ENCODE data around the gene EFCAB7. TPM values are rescaled to one million over a fixed set of nuclear protein-coding genes. Genes with fewer than 3 reads are reported as not detected.

EFCAB7 gene
- total RNA-seq, 1 donor from 2014 or later, result 3.7 TPM

DNA sequence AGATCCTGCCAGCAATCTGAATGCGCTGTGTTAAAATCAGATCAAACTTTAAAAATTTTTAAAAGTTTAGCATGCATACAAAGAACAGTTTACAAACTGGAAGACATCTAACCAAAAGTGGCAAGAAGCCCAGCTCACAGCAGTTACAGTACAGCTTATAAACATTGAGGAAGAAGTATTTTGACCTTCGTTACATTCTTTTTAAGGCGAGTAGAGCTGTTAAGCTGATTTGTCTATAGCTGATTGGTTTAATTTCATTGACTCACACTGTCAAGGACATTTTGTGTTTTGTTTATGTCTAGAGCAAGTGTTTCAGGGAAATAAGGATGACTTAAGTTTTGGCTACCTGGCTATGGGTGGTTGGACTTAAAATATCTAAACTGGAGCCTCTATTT is 66.8 kb downstream of the EFCAB7 start:
- Histone ChIP-seq H3K9me3 (ENCODE audit: insufficient read depth, low read depth, low read length) (no peaks in the 10 kb centered on the region), H3K36me3 (ENCODE audit: insufficient read depth, low read length) (no peaks in the 10 kb centered on the region), H3K4me2 (ENCODE audit: low read length) (no peak overlapping the region), H3K27me3 (ENCODE audit: insufficient read depth, low read length) (no peaks in the 10 kb centered on the region), H3K27ac (ENCODE audit: low read depth, low read length) (no peak overlapping the region), H3K9ac (ENCODE audit: low read length) (no peak overlapping the region), H2AFZ (ENCODE audit: low read depth, low read length) (no peak overlapping the region), H3K4me1 (ENCODE audit: insufficient read depth, low read length) (peaks cover 4% of the 10 kb centered on the region), H4K20me1 (ENCODE audit: insufficient read depth, low read length) (no peaks in the 10 kb centered on the region), H3K4me3 (ENCODE audit: insufficient read depth, low read depth, low read length) (no peak overlapping the region), H3K79me2 (ENCODE audit: insufficient read depth, low read length) (no peaks in the 10 kb centered on the region)
- H3K36me3 Mint-ChIP-seq (ENCODE audit: low read depth, unreplicated experiment), result no peaks in the 10 kb centered on the region
- FAIRE-seq, result no peak
- H3K9me3 Mint-ChIP-seq (ENCODE audit: unreplicated experiment), result no peaks in the 10 kb centered on the region
- H3K4me3 Mint-ChIP-seq (ENCODE audit: unreplicated experiment), result no peak overlapping the region
- DNase-seq (ENCODE audit: low read depth), result peak; percentile 53
- H3K4me1 Mint-ChIP-seq (ENCODE audit: low read depth, unreplicated experiment), result no peaks in the 10 kb centered on the region
- TF ChIP-seq, protein P1, sequence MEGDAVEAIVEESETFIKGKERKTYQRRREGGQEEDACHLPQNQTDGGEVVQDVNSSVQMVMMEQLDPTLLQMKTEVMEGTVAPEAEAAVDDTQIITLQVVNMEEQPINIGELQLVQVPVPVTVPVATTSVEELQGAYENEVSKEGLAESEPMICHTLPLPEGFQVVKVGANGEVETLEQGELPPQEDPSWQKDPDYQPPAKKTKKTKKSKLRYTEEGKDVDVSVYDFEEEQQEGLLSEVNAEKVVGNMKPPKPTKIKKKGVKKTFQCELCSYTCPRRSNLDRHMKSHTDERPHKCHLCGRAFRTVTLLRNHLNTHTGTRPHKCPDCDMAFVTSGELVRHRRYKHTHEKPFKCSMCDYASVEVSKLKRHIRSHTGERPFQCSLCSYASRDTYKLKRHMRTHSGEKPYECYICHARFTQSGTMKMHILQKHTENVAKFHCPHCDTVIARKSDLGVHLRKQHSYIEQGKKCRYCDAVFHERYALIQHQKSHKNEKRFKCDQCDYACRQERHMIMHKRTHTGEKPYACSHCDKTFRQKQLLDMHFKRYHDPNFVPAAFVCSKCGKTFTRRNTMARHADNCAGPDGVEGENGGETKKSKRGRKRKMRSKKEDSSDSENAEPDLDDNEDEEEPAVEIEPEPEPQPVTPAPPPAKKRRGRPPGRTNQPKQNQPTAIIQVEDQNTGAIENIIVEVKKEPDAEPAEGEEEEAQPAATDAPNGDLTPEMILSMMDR (IDR thresholded peaks at IDR 0.05; ENCODE audit: insufficient read depth, low read depth, low read length), result no peak
- no peak for TF ChIP-seq EZH2 (IDR thresholded peaks at IDR 0.05; ENCODE audit: insufficient read depth, low read length)
- H3K27me3 Mint-ChIP-seq (ENCODE audit: low read depth, unreplicated experiment), result no peaks in the 10 kb centered on the region
- H3K27ac Mint-ChIP-seq (ENCODE audit: unreplicated experiment), result no peak overlapping the region

DNA sequence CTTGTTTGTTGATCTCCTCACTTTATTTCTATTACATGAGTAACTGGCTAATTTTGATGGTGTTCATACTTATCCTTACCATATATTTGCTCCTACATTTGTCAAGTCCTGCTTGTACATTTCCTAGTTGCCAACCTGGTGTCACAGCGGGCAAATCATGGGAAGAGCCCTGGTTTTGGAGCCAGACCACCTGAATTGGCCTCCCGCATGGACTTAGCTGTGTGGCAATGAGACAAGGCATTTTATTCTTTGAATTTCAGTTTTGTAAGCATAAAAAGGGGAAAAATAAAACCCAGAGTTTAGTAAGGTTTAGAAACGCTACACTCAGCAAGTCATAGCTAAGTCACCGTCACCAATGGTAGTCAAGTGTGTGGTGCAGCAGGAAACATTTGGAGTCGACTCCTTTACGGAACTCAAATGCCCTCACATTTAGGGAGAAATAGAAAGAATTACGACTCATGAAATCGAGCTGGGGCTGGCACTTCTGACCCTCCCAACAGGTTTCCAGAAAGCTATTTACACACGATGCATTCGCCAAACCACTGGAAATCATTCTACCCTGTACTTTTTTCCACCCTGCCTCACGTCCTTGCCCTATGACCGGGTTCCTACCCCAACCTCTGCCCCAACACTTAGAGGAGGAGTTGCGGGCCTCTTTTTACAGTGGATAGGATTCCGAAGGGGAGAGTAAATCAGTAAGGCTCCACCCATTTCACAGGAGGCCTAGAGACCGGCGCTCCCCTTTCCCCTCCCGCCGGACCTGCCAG is 69.4 kb downstream of the EFCAB7 start:
- TF ChIP-seq EZH2 (IDR thresholded peaks at IDR 0.05; ENCODE audit: insufficient read depth, low read length), result no peak
- TF ChIP-seq, protein P1 (IDR thresholded peaks at IDR 0.05; ENCODE audit: insufficient read depth, low read depth, low read length), result no peak
- Histone ChIP-seq H3K79me2 (ENCODE audit: insufficient read depth, low read length) (no peaks in the 10 kb centered on the region), H4K20me1 (ENCODE audit: insufficient read depth, low read length) (peaks cover 9% of the 10 kb centered on the region), H3K4me1 (ENCODE audit: insufficient read depth, low read length) (peaks cover 4% of the 10 kb centered on the region), H3K27me3 (ENCODE audit: insufficient read depth, low read length) (no peaks in the 10 kb centered on the region), H3K36me3 (ENCODE audit: insufficient read depth, low read length) (no peaks in the 10 kb centered on the region), H3K9me3 (ENCODE audit: insufficient read depth, low read depth, low read length) (no peaks in the 10 kb centered on the region), H3K4me3 (ENCODE audit: insufficient read depth, low read depth, low read length) (peak overlapping the region; percentile 74), H3K9ac (ENCODE audit: low read length) (peak overlapping the region; percentile 83), H3K4me2 (ENCODE audit: low read length) (peak overlapping the region; percentile 94), H3K27ac (ENCODE audit: low read depth, low read length) (no peak overlapping the region), H2AFZ (ENCODE audit: low read depth, low read length) (peak overlapping the region; percentile 96)
- Mint-ChIP-seq H3K4me1 (ENCODE audit: low read depth, unreplicated experiment) (no peaks in the 10 kb centered on the region), H3K27ac (ENCODE audit: unreplicated experiment) (peak overlapping the region; percentile 34), H3K27me3 (ENCODE audit: low read depth, unreplicated experiment) (no peaks in the 10 kb centered on the region), H3K9me3 (ENCODE audit: unreplicated experiment) (no peaks in the 10 kb centered on the region), H3K36me3 (ENCODE audit: low read depth, unreplicated experiment) (no peaks in the 10 kb centered on the region), H3K4me3 (ENCODE audit: unreplicated experiment) (peak overlapping the region; percentile 91)
- FAIRE-seq (no peak), DNase-seq (ENCODE audit: low read depth) (no peak)

DNA sequence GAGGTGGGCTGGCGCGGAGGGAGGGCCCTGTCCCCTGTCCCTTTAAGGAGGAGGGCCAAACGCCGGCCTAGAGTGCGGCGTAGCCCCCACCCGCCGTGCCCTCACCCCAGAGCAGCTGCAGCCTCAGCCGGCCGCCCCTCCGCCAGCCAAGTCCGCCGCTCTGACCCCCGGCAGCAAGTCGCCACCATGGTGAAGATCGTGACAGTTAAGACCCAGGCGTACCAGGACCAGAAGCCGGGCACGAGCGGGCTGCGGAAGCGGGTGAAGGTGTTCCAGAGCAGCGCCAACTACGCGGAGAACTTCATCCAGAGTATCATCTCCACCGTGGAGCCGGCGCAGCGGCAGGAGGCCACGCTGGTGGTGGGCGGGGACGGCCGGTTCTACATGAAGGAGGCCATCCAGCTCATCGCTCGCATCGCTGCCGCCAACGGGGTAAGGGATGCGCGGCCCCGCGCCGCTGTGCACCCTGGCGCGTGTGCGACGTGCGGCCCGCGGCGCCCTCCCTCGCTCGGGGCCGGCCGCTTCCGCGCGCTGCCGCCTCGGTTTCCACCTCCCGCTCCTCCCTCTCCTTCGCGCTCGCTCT is 70.1 kb downstream of the EFCAB7 start, which contains the start of gene PGM1:
PGM1 (plus strand) TSS at position 109 of the 583 bp plus-strand sequence; CDS start at position 187, 78 bp downstream.
- Histone ChIP-seq H3K4me2 (ENCODE audit: low read length) (peak within 1 kb of the TSS; percentile 94), H3K36me3 (ENCODE audit: insufficient read depth, low read length) (no peaks in the 10 kb centered on the region), H3K4me3 (ENCODE audit: insufficient read depth, low read depth, low read length) (peak within 1 kb of the TSS; percentile 74), H3K79me2 (ENCODE audit: insufficient read depth, low read length) (no peaks in the 10 kb centered on the region), H3K4me1 (ENCODE audit: insufficient read depth, low read length) (peaks cover 4% of the 10 kb centered on the region), H3K27ac (ENCODE audit: low read depth, low read length) (peak within 1 kb of the TSS; percentile 64), H3K27me3 (ENCODE audit: insufficient read depth, low read length) (no peaks in the 10 kb centered on the region), H2AFZ (ENCODE audit: low read depth, low read length) (peak within 1 kb of the TSS; percentile 96), H3K9me3 (ENCODE audit: insufficient read depth, low read depth, low read length) (no peaks in the 10 kb centered on the region), H3K9ac (ENCODE audit: low read length) (peak within 1 kb of the TSS; percentile 83), H4K20me1 (ENCODE audit: insufficient read depth, low read length) (peaks cover 9% of the 10 kb centered on the region)
- DNase-seq (ENCODE audit: low read depth) (peak; percentile 66), FAIRE-seq (no peak)
- peak within 1 kb of the TSS; percentile 94 for H3K4me3 Mint-ChIP-seq (ENCODE audit: unreplicated experiment)
- H3K27ac Mint-ChIP-seq (ENCODE audit: unreplicated experiment), result peak within 1 kb of the TSS; percentile 77
- no peaks in the 10 kb centered on the region for H3K27me3 Mint-ChIP-seq (ENCODE audit: low read depth, unreplicated experiment)
- no peaks in the 10 kb centered on the region for H3K36me3 Mint-ChIP-seq (ENCODE audit: low read depth, unreplicated experiment)
- H3K4me1 Mint-ChIP-seq (ENCODE audit: low read depth, unreplicated experiment), result no peaks in the 10 kb centered on the region
- H3K9me3 Mint-ChIP-seq (ENCODE audit: unreplicated experiment), result no peaks in the 10 kb centered on the region
- TF ChIP-seq EZH2 (IDR thresholded peaks at IDR 0.05; ENCODE audit: insufficient read depth, low read length), result no peak
- TF ChIP-seq, protein P1 (IDR thresholded peaks at IDR 0.05; ENCODE audit: insufficient read depth, low read depth, low read length), result no peak

All from astrocyte (in vitro differentiated cells and primary cell).